Hepatocyte (in vitro differentiated cells): ENCODE results near the gene AHCY.

ENCODE experiments used
- EZH2 ChIP-seq: fragments of 200-600 bp; sonication (generic); IDR thresholded peaks from 2 replicates; pipeline ENCODE4 v1.6.1; 2016; ENCODE audit warnings: antibody characterized with exemption, mild to moderate bottlenecking, borderline replicate concordance
- EZH2phosphoT487 ChIP-seq: fragments of 200-600 bp; sonication (generic); IDR thresholded peaks from one replicate; pipeline ENCODE4 v1.6.1; 2018; ENCODE audit warnings: antibody characterized with exemption, mild to moderate bottlenecking, low read depth, moderate library complexity; ENCODE audit not compliant: unreplicated experiment, severe bottlenecking

GRCh38 chr20:34328928-34329677 is 25.9 kb upstream of the AHCY start:
- TF ChIP-seq EZH2 (no peak), EZH2phosphoT487 (no peak)
